HuH-7 (cell line): ENCODE measurements around the gene GLI3.

ENCODE experiments used
- DNase-seq: peaks from one replicate; pipeline ENCODE4 v3.0.0; 2011; ENCODE audit warnings: low spot score

Gene GLI3

DNA sequence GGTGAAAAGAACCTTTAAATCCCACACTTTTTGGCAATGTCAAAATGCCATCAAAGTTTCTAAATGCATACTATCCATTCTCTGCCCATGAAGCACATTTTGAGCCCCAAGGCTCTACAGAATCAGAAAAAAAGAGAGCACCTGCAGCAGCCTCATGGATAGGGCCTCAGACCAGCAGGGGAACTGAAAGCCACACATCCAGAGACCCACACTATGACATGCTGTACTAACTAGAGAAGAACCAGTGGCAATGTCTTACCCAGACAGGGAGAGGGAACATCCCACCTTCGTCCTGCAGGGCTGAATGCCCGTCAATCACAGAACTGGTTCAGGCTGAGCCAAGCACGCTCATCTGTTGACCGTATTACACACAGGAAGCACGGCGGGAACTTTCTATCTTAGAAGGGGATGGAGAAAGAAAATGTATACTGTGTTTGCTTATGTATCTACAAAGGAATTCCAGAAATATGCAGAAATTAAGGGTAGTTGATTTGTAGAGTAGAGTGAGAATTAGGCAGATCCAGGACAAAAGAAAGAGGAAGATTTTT, 237.2 kb downstream of the GLI3 start:
- no peak for DNase-seq

DNA sequence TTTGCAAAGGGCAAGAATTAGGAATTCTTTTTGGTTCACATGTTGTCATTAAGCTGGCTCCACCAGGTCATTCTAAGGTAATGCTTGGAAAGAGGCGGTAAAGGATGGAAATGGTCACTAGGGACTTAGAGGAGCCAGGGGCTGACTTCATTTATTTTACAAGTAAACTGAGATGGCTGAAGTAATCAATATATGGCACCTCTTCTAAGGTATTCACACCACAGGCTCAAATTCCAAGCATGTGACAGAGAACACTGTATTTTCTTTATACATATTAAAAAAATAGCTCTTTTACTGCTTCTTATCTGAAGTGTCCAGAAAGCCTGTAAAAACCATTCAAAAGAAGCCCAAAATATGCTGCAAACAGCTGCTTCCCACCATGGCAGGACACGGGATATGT, 239.0 kb downstream of the GLI3 start:
- DNase-seq = no peak

DNA sequence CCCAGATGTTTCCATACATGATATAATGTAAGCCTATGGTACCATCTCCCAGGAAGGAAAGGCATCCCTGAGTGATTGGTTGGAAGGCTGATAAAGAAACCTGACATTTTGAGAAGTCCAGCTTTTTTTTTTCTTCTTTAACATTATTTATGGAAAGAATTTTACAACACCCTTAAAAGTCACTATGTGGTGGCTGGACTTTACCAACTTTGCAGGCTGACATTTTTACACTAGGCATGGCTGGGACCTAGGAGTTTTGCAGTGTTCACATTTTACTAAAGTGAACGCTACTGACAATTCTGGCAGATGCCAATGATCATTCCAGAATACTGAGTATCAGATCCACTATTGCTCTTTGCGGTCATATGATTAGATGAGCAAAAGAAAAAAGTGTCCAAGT, 239.9 kb downstream of the GLI3 start:
- no peak for DNase-seq

DNA sequence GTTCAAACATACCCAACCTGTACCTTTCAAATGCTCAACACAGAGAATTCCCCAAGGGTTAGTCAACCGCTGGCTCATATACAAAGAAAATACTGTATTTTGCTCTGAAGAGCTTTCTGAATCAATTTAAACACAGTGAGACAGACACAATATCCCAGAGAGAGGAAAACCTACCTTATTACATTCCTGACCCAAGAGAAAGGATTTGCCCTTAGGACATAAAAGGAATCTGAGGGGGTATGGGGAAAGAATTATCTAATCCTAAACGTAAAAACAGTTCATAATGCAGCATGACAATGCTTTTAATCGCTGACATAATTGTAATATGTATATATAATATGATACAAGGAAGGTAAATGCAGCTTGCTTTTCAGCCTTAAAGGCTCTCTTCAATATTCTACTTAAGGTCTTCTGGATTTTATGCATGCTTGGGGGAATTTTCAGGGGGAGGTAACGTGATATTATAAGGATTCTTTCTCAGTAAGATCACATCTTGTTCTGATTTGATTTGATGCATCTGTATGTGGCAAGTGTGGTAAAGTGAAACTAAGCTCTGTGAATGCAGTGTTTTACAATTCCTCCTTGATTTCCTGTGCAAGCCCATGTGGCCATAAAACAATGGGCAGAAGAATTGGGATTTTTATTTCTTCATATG, 240.5 kb downstream of the GLI3 start:
- DNase-seq = no peak

DNA sequence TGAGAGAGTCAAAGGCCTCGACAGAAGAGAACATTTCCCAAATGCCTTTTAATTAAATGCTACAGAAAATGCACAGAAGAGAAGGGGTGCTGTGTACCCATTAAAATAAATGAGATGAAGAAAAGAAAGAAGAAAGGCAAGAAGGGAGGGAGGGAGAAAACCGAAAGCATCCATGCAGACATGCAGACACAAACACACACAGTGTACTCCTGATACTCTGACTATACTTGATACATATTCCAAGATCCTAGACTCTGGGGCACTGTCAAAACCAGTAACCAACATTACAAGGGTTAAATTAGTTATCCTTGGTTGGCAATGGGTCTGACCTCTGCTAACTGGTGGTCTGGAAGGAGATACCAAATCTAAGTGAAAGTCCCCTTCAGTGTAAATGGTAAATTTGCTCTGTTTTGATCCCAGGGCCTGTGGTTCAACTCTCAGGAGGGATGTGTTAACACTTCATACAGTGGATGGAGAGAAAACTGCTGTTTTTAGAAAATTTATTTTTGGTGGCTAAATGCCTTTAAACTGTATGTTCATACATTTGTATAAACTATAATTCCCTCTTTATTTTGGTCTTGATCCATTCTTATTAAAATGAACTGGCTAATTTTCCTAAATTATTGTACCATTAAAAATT, 241.3 kb downstream of the GLI3 start:
- no peak for DNase-seq

DNA sequence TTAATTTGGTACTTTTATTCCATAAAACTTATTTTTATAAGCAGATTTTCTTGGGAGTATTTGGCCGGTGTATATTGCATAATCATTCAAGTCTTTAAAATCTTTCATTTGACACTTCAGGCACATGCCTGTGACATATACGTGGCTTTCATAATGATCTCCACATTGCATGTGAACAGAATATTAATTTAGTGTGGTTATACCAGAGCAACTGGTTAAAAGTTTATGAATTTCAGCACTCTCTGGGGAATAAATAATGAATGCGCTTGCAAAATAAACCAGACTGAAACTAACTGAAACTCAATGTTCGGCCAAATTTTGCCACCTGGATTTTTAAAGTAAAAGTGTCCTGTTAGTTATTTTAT, 242.3 kb downstream of the GLI3 start:
- DNase-seq = no peak

DNA sequence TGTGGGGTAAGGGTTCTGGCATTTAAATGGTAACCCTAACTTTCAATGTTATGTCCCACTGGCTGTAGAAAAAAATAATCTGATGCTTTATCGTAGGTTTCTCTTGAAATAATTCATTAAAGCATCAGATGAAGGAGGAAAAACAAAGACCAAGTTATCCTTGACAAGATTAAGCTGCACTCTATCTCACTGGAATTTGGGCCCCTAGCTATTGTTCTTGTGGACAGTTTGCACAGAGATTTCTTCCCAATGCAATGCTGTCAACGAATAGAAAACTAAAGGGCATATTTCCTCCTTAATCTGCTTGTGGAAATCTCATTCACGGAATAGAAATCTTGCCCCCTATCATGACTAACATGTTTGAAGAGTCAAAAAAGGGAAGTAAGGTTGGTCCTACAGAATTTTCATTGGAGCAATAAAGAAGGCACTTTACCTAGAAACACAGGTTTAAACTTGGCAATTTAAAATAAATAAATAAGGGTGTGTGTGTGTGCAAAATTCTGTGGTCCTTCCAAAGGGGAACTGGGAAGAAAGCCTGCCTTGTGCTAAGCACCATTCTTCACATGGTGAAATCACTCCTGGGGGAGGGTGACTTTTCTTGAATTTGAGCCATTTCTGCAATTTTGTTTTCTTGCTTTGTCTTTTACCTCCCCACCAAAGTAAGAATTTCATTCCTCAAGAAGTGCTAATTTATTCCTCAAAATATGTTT, 242.8 kb downstream of the GLI3 start:
- DNase-seq = no peak

DNA sequence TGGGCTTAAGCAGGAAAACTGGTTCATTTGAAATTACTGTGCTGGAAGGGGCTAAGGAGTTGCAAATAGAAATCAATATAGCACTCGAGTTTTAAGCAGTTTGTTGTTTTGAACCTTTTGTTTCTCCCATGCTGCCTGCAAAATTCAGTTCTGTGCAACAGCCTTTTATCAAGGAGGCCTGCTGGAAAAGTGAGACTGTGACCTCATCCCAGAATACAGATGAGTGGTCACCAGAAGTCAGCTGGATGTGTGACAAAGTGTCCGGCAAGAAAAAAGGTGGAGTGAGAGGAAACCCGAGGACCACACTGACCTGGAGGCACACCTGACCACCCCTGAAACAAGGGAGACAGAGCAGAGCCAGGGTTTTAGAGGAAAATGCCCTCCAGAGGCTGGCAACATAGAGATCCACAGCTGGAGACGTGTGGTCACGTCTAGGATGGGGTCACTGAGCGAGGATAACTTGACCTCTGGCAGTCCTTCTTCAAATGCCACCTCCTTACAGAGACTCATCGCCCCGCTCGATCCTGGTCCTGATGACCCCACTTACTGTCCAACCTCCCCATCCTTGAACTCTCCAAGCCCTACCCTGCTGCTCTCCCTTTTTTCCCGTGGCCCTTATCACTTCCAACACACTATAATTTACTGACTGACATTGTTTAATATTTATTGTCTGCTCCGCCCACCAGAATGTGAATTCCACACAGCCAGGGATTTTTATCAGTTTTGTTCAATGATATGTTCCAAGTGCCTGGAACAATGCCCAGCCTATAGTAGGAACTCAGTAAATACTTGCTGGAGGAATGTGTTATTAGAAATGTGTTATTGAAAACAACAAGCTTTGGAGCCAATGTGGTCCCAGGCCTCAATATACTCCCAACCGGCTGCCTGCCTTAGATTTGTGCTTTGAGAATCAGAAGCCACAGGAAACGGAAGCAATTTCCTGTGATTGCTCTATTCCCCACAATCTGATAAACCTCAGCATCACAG, 243.8 kb downstream of the GLI3 start:
- DNase-seq = no peak

DNA sequence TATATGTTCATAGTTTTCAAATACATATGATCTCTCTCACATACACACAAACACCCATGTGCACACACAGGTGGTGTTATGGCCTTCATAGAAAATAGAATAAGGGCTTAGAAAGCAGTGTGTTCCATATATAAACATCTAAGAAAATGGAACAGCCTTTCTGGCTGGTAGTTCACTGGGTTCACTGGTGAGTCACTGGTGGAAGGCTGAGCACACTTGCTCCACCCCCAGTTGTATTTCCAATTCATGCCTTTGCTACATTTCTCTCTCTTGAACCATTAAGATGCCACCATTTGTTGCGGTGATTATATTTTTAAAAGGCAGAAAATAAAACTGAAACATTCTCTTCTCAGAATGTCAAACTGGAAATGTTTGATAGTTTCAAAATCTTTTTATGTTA, 252.1 kb downstream of the GLI3 start:
- no peak for DNase-seq

DNA sequence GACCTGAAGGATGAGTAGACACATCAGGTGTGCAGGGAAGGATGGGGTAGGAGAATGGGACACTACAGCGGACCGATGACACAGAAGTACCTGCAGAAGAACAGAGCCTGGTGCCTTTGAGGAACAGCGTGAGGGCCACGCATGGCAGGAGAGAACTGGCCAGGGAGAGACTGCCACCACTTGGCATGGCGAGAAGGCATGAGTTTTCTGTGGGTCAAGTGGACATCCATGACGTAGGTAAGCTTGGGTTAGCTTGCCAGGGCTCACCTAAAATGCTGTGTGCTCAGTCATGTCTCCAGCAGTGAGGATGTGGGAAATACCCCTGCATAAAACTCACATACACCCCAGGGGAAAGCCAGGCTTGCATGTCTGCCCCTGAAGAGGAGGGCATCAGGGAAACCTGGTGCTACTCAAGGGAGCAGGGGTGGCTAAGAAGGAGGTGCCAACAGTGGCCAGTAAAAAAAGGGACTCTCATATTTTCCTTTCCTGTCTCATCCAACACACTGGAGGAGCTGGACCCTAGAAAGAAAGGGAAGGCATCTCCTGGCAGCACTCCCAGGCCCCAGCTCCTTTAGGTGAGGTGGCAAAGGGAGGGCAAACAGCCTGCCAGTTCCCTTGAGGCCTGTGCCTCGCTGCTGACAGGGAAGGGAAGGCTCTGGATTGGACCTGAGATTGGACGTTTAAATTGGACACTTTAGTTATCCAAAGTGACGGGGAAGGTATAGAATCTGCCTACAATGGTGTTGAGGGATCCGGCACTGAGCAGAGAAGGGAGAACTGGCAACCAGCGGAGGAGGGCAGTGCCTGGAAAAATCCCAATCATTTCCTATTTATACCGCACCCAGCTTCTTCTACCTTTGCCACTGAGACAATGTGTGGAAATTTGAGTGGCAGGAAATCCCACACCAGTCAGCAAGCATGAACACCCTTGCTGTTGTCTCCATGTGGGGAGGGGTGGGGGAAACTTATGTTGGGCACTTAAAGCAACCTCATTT, 255.7 kb downstream of the GLI3 start:
- no peak for DNase-seq

DNA sequence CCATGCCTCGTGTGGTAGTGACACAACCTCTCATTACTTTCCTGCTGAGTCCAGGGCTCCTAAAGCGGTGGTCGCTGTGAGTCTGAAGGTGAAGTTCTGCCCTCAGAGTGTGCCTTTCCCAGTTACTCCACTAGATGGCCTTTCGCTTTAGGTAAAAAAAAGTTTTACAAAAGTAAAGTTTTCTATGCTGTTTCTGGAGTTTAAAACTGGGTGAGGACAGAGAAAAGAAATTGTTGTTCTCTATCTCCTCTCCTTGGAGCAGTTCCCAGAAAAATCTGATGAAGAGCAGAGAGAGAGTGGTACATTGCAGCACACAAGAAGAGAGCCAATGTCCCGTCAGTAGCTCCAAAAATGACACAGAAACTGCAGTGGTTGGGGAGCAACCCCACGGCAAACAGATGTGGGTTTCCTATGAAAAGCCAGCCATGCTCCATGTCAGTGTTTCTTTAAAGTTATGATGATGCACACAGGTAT, 257.1 kb downstream of the GLI3 start:
- DNase-seq = peak; percentile 47

DNA sequence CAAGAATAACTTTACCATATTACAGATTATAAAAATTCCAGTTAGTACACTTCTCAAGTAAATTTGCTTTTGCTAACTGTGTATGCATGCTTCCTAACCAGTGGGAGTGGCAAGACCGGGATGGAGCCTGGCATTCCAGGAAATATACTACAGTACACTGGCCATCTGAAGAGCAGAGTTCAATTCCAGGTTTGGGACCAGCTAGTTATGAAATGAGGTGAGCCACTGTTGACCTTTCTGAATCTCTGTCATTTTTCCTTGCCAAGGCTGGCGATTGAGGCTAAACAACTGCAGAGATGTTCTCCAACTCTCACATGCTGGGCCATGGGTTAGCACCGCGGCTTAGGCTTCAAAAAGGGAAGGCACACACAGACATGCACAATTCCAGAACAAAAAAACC, 258.2 kb downstream of the GLI3 start:
- no peak for DNase-seq

DNA sequence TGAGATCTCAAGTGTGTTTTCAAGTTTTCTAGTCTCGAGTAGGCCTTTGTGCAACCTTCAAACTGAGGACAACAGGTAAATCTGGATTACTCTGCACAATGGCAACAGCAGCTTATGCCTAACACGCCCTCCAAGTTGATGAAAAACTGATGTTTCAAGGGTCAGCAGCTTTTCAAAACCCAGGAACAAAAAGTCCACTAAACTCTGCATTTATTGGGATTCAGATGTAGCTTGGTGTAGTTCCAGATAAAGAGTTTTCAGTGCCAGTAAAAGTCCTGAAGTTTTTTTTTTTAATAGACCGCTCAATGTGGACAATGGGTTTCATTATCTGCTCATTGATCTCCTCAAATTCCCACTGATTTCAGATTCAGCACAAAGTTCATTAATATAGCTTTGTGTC, 259.3 kb downstream of the GLI3 start:
- no peak for DNase-seq

DNA sequence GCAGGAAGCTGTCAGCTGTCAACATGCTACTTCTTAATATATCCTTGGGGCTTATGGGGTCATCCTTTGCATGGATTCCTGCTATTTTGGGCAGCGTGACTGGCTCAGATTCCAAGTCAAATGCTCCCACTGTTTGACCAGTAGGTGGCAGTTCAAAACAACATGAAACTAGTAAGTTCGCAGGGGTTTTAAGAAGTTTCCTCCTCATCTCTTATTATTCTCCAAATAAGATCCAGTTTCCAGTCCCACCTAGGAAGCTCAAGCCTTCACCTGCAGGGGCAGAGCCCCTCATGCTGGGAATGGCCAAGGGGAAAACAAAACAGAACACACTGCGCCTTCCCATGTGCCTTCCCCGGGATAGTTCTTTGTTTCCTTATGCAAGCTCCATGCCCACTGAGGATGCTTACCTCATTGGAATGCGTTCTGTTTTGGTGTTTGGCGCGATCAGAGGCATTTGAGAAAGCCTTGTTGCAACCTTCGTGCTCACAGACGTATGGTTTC, 259.8 kb downstream of the GLI3 start:
- DNase-seq = peak; percentile 51

DNA sequence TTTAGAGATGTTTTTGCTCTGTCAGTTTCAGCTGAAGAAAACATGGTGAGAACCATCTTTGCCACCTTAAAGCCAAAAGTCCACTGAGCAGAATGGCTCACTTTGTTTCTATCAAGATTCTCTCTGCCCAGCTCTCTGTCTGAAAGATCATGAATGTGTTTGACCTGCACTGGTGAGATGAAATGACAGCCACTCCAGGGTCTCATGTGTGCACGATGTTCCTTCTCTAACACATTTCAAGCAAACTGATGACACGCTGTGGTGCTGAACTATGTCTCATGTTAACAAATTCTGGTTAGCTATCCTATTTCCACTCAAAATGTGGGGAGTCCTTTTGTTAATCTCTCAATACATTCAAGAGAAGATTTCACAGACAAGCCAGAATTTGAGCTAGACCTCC, 260.6 kb downstream of the GLI3 start:
- no peak for DNase-seq

DNA sequence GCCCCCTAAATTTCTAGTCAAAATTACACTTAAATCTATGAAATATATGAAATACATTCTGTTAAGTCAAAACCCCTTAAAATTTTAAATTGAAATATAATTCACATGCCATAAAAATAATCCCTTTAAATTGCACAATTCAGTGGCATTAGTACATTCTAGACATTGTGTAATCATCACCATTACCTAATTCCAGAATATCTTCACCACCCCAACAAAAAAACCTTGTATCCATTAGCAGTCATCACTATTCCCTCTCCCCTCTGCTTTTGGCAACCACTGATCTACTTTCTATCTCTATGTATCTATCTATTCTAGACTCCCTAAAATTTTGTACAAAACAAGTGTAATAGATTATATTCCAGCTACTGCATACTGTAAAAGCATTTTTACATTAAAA, 261.2 kb downstream of the GLI3 start:
- DNase-seq = no peak

DNA sequence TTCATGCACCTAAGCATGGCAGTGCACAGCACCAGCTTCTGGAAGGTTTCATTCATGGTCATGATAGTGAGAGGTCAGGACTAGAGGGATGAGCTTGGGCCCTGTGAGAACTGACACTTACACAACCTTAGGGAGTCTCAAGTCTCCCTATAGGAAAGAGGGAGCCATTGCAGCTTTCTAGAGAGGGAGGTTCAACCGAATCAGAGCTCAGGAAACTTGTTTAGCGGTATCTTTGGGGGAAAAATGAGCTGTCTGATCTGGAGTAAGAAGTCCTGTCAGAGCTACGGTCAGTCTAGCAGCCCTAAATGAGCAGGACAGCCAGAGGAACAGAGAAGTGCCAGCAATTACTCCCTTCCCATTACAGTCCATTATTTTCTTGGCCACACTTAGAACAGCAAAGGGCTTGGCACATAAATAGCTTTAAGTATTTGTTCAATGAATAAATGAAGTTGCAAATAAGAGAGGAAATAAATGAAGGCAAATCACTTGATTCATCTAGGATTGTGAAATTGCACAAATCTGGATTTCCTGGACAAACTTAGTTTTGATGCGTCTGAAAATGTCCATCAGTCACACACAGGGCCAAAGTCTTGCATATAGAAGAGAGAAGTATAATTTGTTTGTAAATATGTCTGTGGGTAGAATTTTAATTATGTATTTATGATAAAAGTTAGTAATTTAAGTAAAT, 262.0 kb downstream of the GLI3 start:
- no peak for DNase-seq

DNA sequence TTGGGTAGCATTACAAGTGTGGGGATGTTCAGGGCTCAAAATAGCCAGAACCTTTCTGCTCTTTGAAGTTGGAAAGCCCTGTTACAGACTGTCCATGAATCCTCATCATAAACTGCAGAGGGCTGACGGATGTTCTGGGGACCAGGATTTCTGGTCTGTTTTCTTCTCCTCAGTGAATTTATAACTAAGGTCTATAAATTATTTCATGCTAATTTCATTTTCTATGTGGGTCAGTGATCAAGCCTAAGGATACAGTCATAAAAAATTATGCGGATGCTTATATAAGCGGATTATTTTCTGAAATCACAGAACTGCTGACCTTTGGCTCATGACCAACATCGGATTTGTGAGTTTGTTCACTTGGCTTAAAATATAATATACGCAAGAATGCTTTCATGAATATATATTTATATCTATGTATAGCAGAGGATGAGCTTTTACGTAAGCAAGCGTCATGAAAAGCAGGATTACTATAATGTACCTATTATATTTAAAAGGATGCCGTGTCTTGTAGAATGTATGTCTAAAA, 263.7 kb downstream of the GLI3 start:
- no peak for DNase-seq

DNA sequence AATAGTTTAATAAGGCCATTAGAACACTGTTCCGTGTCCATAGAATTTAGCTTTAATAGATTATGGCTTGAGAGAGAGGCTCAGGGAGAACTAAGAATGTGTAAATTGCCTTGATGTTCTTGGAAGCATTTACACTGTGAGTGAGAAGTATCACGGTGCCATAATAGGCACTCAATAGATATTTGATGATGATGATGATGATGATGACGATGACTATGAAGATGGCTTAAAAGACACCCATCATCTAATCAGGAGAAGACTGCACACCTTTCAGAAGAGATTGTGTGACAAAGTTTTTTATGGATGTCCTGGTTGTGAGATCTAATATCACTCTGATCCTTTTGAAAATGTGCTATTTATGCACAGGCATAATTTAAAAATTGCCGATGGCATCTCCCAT, 264.2 kb downstream of the GLI3 start:
- DNase-seq = no peak

DNA sequence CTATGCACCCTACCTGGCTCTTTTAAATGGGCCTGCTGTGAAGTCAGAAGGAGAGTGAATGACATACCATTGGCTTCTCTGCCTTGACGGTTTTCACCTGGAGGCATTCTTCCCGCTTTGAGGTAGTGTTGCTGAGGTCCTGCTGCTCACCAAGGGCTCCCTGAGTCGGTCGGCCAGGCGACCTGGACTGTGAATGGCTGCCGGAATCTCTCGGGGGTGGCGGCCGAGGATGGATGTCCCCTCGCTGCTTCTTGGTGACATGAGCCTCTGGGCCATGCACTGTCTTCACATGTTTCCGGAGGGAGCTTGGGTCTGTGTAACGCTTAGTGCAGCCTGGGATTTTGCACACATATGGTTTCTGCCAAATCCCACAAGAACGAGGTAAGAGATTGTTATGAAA, 264.7 kb downstream of the GLI3 start:
- DNase-seq = no peak
